Neural cell (in vitro differentiated cells): ENCODE measurements around the gene DPP6.

ENCODE experiments used
- CTCF ChIP-seq: fragments of 450-650 bp; IDR thresholded peaks from 2 replicates; pipeline ENCODE4 v1.5.1; 2014; ENCODE audit warnings: antibody characterized with exemption, mild to moderate bottlenecking, moderate library complexity; ENCODE audit not compliant: poor library complexity, severe bottlenecking
- EZH2 ChIP-seq: fragments of 200-600, 300-800 bp; shearing (Covaris generic), sonication (generic); IDR thresholded peaks from 2 replicates; pipeline ENCODE4 v1.6.1; 2014; ENCODE audit warnings: antibody characterized with exemption, low read length, borderline replicate concordance, mild to moderate bottlenecking; ENCODE audit not compliant: insufficient read depth, poor library complexity, severe bottlenecking
- MXI1 ChIP-seq: fragments of 450-650 bp; conservative IDR thresholded peaks from 2 replicates; pipeline ENCODE4 v1.6.1; 2014; ENCODE audit warnings: antibody characterized with exemption, mild to moderate bottlenecking; ENCODE audit not compliant: poor library complexity, severe bottlenecking
- POLR2AphosphoS5 ChIP-seq: IDR thresholded peaks from 2 replicates; pipeline ENCODE4 v1.6.1; 2012
- REST ChIP-seq: IDR thresholded peaks from 2 replicates; pipeline ENCODE4 v1.6.1; 2012; ENCODE audit warnings: borderline replicate concordance
- TAF1 ChIP-seq: IDR thresholded peaks from 2 replicates; pipeline ENCODE4 v1.6.1; 2012; ENCODE audit warnings: low read depth

GRCh38 chr7:154774303-154774969 is 722.2 kb downstream of the DPP6 start:
- TF ChIP-seq CTCF (no peak), MXI1 (no peak), POLR2AphosphoS5 (no peak), EZH2 (no peak), TAF1 (no peak), REST (no peak)
